ENCODE results near the gene EPHA8.

EPHA8 gene

DNA sequence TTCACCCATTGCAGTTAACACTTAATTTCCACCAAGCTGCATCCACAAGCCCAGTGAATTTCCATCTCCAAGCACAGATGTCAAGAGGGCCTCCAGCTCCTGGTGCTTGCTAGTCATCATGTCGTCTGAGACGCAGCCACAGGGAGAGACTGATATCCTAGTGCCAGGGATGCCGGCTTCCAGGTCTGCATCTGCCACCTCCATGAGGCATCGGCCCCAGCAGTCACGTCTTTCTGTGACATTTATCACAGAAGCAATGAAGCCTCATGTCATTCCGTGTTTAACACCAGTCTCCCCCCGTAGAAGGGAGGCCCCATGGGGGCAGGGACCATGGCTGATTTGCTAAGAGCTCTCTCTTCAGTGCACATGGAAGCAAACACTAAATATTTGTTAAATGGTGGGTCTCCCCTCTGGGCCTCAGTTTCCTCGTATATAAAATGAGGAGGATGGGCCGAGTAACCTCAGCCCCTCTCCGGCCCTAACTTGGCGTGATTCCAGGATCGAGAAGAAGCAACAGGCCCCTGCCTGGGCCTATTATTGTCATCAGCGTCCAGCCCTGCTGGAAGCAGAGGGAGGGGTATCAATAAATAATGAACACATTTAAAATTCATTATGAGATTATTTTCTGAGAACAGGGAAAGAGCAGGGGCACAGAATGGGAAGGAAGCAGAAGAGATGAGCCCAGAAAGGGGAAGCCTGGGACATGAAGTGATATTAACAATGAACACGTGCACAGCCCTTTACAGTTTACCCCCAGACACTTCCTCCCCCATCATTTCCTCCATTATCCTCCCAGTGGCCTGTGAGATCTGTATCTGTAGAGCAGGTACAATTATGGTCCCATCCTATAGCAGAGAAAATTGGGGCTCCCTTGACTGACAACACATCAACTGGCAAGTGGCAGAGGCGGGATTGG is 88.9 kb downstream of the EPHA8 start:
- DNase-seq: no peak

DNA sequence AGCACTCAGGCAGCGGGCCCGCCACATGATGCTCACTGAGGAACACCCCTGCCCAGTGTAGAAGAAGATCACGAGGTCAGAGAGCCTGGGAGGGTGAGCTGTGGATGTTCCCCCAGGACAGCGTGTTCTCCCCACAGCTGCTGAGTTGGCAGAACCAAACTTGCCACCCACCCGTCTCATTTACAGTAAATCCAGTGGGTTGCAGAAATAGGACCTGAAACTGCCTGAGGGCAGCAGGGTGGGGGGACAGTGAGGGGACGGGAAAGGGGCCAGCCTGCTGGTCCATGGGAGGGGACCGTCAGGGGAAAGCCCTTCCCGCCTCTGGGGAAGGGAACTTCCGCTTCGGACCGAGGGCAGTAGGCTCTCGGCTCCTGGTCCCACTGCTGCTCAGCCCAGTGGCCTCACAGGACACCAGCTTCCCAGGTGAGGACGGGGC is 89.6 kb downstream of the EPHA8 start, which contains the start of gene C1QB:
Gene C1QB (plus strand): TSS at position 356 of the 436 bp plus-strand sequence. CDS start 6,227 bp downstream, outside the sequence.
- DNase-seq: no peak

All from T-helper 1 cell (primary cell).